AG09309 (cell line): ENCODE measurements around the gene HOXC4.

Experiments
- DNase-seq: peaks from one replicate; pipeline ENCODE4 v3.0.0-alpha.2; 2010; ENCODE audit warnings: low read depth
- H3K4me3 ChIP-seq: 2 replicates; pipeline ENCODE4 v1.5.1; 2011; ENCODE audit warnings: mild to moderate bottlenecking, low read depth, low read length, moderate library complexity; ENCODE audit not compliant: control insufficient read depth
- TF ChIP-seq, protein P1 (sequence below): IDR thresholded peaks from 2 replicates; pipeline ENCODE4 v1.5.1; 2011; ENCODE audit warnings: mild to moderate bottlenecking, low read depth, low read length, inconsistent platforms; ENCODE audit not compliant: insufficient read depth, control insufficient read depth; ENCODE audit errors: missing control alignments

HOXC4 gene

GRCh38 chr12:54048406-54049093, 5.1 kb upstream of the HOXC4 start:
- no peak overlapping the region for H3K4me3 ChIP-seq
- DNase-seq: no peak
- TF ChIP-seq, protein P1, sequence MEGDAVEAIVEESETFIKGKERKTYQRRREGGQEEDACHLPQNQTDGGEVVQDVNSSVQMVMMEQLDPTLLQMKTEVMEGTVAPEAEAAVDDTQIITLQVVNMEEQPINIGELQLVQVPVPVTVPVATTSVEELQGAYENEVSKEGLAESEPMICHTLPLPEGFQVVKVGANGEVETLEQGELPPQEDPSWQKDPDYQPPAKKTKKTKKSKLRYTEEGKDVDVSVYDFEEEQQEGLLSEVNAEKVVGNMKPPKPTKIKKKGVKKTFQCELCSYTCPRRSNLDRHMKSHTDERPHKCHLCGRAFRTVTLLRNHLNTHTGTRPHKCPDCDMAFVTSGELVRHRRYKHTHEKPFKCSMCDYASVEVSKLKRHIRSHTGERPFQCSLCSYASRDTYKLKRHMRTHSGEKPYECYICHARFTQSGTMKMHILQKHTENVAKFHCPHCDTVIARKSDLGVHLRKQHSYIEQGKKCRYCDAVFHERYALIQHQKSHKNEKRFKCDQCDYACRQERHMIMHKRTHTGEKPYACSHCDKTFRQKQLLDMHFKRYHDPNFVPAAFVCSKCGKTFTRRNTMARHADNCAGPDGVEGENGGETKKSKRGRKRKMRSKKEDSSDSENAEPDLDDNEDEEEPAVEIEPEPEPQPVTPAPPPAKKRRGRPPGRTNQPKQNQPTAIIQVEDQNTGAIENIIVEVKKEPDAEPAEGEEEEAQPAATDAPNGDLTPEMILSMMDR: no peak

GRCh38 chr12:54049108-54049507, 4.5 kb upstream of the HOXC4 start:
- DNase-seq: no peak
- TF ChIP-seq, protein P1: no peak

GRCh38 chr12:54050482-54050810, 3.2 kb upstream of the HOXC4 start:
- H3K4me3 ChIP-seq: no peak overlapping the region
- TF ChIP-seq, protein P1: no peak
- DNase-seq: no peak

More at GRCh38 chr12:54049108-54049507, 4.5 kb upstream of the HOXC4 start:
- H3K4me3 ChIP-seq: no peak overlapping the region

GRCh38 chr12:54051026-54051842, 2.4 kb upstream of the HOXC4 start:
- TF ChIP-seq, protein P1: no peak
- H3K4me3 ChIP-seq: no peak overlapping the region
- no peak for DNase-seq

GRCh38 chr12:54051874-54052437, 1.7 kb upstream of the HOXC4 start:
- peak; percentile 17 for DNase-seq

GRCh38 chr12:54052438-54053002, 1.1 kb upstream of the HOXC4 start:
- TF ChIP-seq, protein P1: no peak
- H3K4me3 ChIP-seq: no peak overlapping the region
- DNase-seq: no peak

More at GRCh38 chr12:54051874-54052437, 1.7 kb upstream of the HOXC4 start:
- no peak overlapping the region for H3K4me3 ChIP-seq
- TF ChIP-seq, protein P1: no peak
